Measurements from ENCODE around the gene MAML3.

Gene MAML3

DNA sequence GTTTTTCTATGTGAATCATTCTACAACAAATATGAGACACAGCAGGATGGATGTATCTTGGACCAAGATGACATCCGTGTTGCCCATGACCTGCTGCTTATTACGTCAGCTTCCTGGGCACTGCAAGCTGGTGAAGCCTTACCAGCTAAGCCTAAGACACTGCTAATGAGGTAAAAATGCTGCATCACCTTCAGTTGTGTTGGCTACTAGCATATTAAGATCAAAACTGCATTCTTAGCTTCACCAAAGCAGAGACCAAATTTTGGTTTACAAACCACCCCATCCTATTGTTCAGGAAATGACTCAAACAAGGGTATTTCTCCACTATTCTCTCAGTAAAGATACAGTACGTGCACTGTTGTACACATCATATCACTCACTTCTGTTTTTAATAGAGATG is 50.3 kb downstream of the MAML3 start:
- in situ Hi-C loops (cut with MboI; ENCODE audit: low sequenced_read_pairs), result no loop called here

- in situ Hi-C loops (cut with MboI; ENCODE audit: low sequenced_read_pairs), result no loop called here
Measured at GRCh38 chr4:140102421-140102820, 51.6 kb downstream of the MAML3 start.

DNA sequence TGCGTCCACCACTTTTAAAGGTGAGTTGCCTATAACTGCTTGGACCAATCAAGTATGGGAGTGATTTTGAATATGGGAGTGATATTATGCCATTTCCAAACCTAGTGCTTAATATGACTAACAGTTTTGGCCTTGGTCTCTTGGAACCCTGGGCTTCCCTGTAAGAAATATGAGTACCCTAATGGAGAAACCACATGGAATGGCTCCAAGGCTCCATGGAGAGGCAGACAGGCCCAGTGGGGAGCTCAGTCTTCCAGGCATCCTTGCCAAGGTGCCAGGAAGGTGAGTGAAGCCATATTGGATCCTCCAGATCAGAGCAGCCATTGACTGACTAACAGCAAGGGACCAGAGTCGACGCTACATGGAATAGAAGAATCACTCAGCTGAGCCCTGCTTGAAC is 53.2 kb downstream of the MAML3 start:
- in situ Hi-C loops (cut with MboI; ENCODE audit: low sequenced_read_pairs), result no loop called here

DNA sequence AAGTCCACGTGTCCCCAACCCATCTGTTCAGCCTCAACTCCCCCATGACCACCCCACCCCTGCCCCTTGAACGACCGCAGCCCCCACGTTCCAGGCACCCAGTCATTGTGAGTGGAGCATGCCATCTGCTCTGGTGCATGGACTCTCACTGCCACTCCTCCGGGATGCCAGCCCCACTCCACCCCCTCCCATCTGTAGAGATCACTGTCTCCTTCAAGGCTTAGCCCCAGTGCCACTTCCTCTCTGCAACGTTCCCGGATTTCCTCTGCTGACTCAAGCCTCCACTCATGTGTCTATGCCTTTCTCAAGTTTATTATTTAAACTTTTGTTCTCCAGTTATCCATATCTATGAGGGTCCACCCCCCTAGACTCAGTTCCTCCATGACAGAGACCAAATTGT is 54.0 kb downstream of the MAML3 start:
- in situ Hi-C loops (cut with MboI; ENCODE audit: low sequenced_read_pairs), result no loop called here

- in situ Hi-C loops (cut with MboI; ENCODE audit: low sequenced_read_pairs), result no loop called here
Measured at GRCh38 chr4:140098455-140099160, 55.4 kb downstream of the MAML3 start.

DNA sequence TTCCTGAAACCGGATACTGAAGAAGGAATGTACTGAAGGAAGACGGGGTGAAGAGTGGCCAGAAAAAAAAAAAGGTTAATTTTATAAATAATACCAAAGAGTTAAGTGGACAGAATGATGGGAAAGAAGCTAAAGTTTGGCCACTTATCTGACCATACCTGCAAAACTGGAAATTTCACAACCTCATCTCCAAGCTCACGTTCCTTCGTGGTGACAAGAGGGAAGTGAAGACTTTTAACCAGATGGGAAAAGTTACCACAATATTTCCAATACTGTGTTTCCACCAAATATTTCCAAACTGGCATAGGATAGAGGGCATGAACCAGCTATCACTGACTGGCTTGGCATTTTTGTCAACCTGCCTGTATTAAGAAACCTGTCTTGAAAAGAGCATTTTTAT is 56.4 kb downstream of the MAML3 start:
- in situ Hi-C loops (cut with MboI; ENCODE audit: low sequenced_read_pairs), result no loop called here

DNA sequence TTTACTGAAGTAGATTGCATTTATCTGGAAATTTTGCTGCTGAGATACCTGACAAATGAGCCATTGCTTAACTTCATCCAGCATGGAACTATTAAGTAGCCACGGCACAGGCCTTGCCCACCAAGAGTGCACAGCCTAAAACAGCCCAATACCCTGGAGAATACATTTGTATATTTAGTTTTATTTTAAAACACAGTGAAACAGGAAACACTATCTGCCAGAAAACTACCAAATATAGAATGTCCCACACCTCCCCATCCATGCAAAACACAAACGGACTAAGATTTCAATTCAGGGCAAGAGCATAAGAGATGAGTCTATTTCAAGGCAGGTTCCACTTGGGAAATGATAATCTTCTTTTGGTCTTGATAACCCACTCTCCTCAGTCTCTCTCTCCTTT is 57.1 kb downstream of the MAML3 start:
- in situ Hi-C loops (cut with MboI; ENCODE audit: low sequenced_read_pairs), result no loop called here

DNA sequence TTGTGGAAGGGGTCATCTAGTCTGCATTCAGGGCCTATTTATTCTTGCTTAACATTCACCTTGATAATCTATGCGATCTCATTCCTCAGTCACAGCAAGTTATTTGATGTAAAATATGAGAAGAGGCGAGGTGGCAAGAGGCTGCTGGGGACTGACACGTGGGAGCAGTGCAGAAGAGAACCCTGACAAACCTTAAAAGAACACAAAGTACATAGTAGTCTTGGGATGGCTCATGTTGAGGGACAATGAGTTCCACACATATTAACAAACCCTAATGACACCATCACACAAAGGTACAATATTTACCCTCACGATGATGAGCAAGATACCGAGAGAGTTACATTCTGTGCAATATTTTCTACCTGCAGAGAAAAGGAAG is 57.5 kb downstream of the MAML3 start:
- in situ Hi-C loops (cut with MboI; ENCODE audit: low sequenced_read_pairs), result no loop called here

GRCh38 chr4:140095694-140096482 is 58.1 kb downstream of the MAML3 start:
- in situ Hi-C loops (cut with MboI; ENCODE audit: low sequenced_read_pairs), result no loop called here

DNA sequence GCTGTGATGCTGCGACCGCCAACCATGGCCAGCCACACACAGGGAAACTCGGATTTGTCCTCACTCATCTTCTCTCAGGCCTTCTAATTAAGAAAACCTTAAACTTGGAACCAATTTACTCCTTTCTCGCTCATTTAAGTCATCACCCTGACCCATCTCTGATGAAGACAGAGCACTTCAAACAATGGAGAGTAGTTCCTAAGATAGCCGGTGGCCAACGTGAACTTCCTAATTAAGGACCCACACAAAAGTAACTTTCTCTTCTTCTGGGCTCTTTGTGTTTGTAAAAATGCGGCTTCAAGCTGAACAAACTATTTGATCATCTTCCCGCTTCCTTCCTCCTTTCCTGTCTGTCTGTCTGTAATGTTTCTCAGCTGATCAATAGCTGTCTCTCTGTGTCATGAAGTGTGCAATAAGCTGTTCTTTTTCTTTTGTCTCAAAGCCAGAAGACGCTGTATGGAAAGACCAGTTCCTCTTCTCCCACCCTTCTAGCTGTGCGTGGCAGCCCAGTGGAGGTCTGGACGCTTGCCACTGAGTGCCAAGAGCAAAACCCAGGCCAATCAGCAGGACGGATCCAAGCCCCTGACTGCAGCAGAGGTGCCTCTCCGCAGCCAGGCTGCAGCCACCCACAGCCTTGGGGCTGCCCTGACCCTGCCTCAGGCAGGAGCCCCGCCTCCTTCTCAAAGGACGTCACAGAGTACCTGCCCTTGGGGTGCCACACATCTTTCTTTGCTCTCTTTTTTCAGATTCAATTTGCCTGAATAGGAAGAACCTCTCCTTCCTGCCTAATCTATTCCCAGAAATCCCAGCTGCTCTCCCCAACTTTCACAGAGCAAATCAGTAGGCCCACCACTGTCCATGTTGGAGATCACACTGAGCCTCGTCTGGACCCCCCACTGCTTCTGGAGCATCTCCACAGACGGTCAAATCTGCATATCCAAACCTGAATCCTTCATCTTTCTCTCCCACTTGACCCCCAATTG is 59.3 kb downstream of the MAML3 start:
- in situ Hi-C loops (cut with MboI; ENCODE audit: low sequenced_read_pairs), result no loop called here

DNA sequence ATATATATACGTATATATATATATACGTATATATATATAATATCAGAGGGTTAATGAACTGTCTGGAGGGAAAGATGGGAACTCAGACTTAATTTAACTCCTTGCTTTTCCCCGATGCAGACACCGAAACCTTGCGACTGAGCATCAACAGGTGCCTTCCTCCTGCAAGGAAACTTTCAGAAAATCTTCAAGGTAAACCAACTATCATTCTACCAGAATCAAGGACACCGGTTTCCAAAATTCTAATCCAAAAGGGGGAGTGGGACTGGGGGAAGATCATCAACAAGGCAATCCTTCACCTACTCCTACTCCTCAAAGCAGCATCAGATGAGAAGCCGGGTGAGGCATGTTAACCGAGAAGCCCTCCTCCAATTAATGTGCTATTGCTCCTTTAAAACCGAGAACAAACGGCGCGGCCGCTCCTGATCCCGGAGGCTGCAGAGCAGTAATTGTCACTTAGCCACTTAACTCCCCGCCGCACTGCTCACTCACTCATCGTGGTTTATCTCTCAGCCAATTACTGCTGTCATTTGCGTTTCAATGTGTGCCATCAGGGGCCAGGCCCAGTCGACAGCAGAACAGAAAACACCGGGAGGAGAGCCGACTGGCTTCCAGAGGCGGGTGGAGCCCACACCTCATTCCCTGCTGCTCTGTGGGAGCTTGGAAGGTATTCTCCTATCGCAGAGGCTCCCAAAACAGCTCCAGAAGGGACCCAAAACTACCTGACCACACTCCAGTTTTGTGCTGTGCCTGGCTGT is 61.7 kb downstream of the MAML3 start:
- in situ Hi-C loops (cut with MboI; ENCODE audit: low sequenced_read_pairs), result no loop called here

- in situ Hi-C loops (cut with MboI; ENCODE audit: low sequenced_read_pairs), result no loop called here
Measured at GRCh38 chr4:140091305-140091704, 62.7 kb downstream of the MAML3 start.

- in situ Hi-C loops (cut with MboI; ENCODE audit: low sequenced_read_pairs), result no loop called here
Measured at GRCh38 chr4:140090215-140090731, 63.7 kb downstream of the MAML3 start.

DNA sequence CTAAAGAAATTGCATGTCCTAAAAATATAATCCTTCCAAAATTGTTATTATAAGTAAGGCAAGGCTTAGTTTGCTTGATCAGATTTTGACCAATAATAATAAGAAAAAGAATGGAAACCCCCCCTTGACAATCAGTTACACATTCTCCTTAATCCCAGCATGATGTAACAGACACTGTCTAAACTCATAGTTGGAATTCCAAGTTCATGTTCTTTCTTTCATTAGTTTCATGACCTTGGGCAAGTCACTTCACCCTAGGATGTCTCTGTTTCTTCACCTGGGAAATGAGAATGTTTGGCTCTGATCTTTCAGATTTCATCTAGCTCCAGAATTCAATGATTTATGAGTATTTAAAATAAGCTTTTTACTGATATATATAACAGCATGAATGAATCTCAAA is 64.8 kb downstream of the MAML3 start:
- in situ Hi-C loops (cut with MboI; ENCODE audit: low sequenced_read_pairs), result no loop called here

DNA sequence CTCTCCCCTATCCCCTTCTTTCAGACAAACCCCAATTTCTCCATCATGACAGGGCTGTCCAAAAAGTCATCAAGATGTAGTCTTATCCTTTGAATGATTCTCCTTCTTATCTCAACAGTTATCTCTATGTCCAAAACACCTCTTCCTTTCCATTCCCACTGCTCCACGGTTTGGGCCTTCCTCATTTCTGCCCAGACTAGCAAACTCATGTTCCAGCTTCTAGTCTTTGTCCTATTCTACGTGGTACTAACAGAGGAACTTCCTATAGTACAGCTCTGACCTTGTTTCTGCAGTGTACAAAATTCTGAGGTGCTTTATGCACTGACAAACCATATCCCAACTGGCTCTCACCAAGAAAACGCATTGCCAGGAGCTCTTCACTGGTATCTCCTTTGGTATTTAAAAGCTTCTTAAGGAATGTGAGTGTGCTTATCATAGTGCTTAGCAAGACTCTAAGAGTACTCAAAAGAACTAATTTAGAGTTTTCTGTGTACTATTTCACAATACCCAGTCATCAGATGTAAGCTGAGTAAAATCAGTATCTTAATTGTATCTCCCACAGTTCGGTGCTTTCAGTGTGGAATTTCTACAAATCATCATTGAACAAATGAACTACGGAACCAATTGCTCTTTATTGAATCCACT is 65.5 kb downstream of the MAML3 start:
- in situ Hi-C loops (cut with MboI; ENCODE audit: low sequenced_read_pairs), result no loop called here

DNA sequence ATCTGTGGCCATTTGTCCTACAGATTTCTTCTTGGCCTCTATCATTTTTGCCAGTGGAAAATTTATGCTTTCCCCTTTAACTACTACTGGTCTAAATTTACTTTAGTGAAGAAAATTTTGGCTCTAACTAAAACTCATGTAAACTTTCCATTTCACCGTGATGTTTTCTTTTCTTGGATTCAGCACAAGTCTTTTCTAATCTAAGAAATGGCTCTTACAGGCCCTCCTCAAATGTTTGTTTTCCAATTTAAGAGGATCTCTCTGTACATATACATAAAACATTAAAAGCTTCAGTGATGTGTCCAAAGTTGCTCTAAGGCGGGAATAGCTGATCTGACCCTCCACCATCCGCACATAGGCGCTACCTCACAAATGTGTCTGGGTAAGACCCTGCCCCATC is 68.1 kb downstream of the MAML3 start:
- in situ Hi-C loops (cut with MboI; ENCODE audit: low sequenced_read_pairs), result no loop called here

DNA sequence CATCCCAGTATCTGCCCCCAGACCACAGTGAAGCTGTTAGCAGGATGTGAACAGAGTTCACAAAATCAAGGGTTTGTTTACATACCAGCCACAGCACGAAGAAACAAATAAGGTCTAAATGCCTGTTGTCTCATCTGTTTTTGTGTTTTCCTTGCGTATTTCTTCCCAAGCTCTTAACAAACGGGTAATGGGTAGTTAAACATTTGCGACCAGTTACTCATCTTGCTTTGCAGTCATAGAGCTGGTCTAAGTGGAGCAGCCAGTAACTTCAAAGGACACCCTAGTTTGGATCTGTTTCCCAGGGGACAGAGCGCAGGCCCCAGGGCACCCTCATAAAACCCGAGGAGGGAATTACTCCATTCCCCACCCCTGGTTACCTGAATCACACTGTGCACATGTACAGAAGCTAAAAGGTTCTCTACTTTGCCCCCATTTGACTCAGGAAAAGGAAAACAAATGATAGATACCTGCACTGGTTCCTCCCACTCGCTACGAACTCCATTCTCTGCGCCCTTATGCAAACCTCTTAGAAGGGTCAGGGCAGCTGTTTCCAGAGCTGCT is 68.8 kb downstream of the MAML3 start:
- in situ Hi-C loops (cut with MboI; ENCODE audit: low sequenced_read_pairs), result no loop called here

DNA sequence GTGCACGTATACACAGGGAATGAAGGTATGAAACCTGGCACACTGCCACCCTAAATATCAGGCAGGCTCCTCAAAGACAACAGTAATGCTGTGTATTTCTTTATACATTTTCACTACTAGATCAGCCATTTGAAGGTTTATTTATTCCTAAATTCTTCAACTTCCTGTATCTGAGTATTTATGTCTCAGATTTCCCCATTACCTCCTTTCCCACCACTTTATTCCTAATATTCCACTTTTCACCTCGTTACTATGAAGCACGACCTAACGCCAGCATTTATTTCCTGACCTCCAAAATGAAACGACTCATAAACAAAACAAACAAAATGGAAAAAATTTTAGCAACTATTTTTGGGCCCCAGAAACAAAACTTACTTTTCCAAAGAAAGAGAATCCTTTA is 69.6 kb downstream of the MAML3 start:
- in situ Hi-C loops (cut with MboI; ENCODE audit: low sequenced_read_pairs), result no loop called here

GRCh38 chr4:140082391-140082755 is 71.6 kb downstream of the MAML3 start:
- in situ Hi-C loops (cut with MboI; ENCODE audit: low sequenced_read_pairs), result no loop called here
